Glutamatergic neuron (in vitro differentiated cells): ENCODE data around the gene RNF144A. TPM values are rescaled to one million over a fixed set of nuclear protein-coding genes. Genes with fewer than 3 reads are reported as not detected.

Experiments used
- DNase-seq: peaks from one replicate; pipeline ENCODE4 v3.0.0; 2022
- H3K27ac Mint-ChIP-seq: one replicate; pipeline ENCODE4 v1.8.0; 2020; ENCODE audit warnings: mild to moderate bottlenecking, mixed read lengths, inconsistent platforms; ENCODE audit not compliant: unreplicated experiment
- H3K27me3 Mint-ChIP-seq: one replicate; pipeline ENCODE4 v1.8.0; 2020; ENCODE audit warnings: mild to moderate bottlenecking, moderate library complexity, mixed read lengths, inconsistent platforms; ENCODE audit not compliant: unreplicated experiment
- H3K36me3 Mint-ChIP-seq: one replicate; pipeline ENCODE4 v1.8.0; 2020; ENCODE audit warnings: mild to moderate bottlenecking, mixed read lengths, inconsistent platforms; ENCODE audit not compliant: unreplicated experiment
- H3K4me1 Mint-ChIP-seq: one replicate; pipeline ENCODE4 v1.8.0; 2020; ENCODE audit warnings: mild to moderate bottlenecking, low read depth, mixed read lengths, inconsistent platforms; ENCODE audit not compliant: unreplicated experiment
- H3K4me3 Mint-ChIP-seq: one replicate; pipeline ENCODE4 v1.8.0; 2020; ENCODE audit warnings: mild to moderate bottlenecking, mixed read lengths, inconsistent platforms; ENCODE audit not compliant: unreplicated experiment
- H3K9me3 Mint-ChIP-seq: one replicate; pipeline ENCODE4 v1.8.0; 2020; ENCODE audit warnings: mild to moderate bottlenecking, moderate library complexity, mixed read lengths, inconsistent platforms; ENCODE audit not compliant: unreplicated experiment
- CTCF ChIP-seq: fragments of 200-600 bp; sonication (generic); IDR thresholded peaks from one replicate; pipeline ENCODE4 v1.5.0; 2021; ENCODE audit not compliant: partially characterized antibody, unreplicated experiment
- total RNA-seq: library from RNA; stranded (reverse); fragmentation: NEBNext Ultra II Directional; extraction: Animal tissue kit (Norgen Biotek cat#: 25700); gene quantifications from one replicate; pipeline ENCODE4 v1.2.1, GENCODE V29; 2021; ENCODE audit not compliant: unreplicated experiment

RNF144A gene
- total RNA-seq, 1 donor from 2014 or later, result 40.2 TPM

- peaks cover 48% of the 10 kb centered on the region for H3K4me1 Mint-ChIP-seq
- H3K9me3 Mint-ChIP-seq, result peaks cover 6% of the 10 kb centered on the region
- peaks cover 5% of the 10 kb centered on the region for H3K36me3 Mint-ChIP-seq
- no peak for DNase-seq
- H3K27me3 Mint-ChIP-seq, result no peaks in the 10 kb centered on the region
- no peak for TF ChIP-seq CTCF
- peak overlapping the region; percentile 73 for H3K27ac Mint-ChIP-seq
- H3K4me3 Mint-ChIP-seq, result peak overlapping the region; percentile 21
Observed at GRCh38 chr2:7007488-7007845, 90.3 kb downstream of the RNF144A start.

DNA sequence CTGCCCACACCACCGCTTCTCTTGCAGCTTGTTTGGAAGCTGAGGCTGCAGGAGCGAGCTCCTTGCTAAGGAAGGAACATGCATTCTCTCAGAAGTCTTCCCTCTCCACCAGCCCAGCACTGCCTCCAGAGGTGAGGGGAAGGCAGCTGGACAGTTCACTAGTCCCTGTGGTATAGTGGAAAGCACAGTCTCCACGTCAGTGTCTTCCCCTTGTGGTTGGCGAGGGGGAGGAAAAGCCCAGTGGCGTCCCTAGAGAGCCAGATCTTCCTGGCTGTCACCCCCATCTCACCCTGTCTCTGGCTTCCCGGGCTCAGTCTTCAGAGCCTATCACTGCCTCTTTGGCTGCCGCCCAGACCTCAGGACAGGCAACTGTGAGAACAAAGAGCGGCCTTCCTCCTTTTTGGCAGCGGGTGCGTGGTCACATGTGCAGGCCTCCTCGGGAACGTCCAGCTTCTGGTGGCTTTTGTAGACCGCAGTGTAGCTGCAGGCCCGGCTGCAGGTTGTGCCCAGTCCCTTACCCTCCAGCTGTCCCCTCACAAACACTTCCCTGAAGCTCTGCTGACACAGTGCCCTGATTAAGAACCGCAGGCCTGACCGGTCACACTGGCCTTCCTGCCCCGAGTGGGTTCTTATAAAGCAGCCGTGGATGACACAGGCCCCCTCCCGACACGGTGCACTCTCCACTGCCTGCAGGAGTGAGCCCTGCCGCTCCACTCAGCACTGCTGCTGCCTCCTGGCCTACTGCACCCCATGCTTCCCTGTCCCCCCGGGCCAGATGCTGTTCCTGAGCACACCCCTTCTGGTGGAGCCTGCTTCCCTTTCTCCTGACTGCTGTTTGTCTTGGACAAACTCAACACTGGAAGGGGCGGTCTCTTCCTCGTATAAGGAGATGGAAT is 90.9 kb downstream of the RNF144A start:
- no peak for DNase-seq
- Mint-ChIP-seq H3K4me3 (peak overlapping the region; percentile 55), H3K9me3 (peaks cover 6% of the 10 kb centered on the region), H3K4me1 (peaks cover 52% of the 10 kb centered on the region), H3K27ac (peak overlapping the region; percentile 73), H3K36me3 (peaks cover 5% of the 10 kb centered on the region), H3K27me3 (no peaks in the 10 kb centered on the region)
- TF ChIP-seq CTCF, result no peak

GRCh38 chr2:7009207-7009911 is 92.1 kb downstream of the RNF144A start:
- H3K27me3 Mint-ChIP-seq, result peaks cover 2% of the 10 kb centered on the region
- no peak overlapping the region for H3K27ac Mint-ChIP-seq
- H3K9me3 Mint-ChIP-seq, result peaks cover 6% of the 10 kb centered on the region
- peaks cover 62% of the 10 kb centered on the region for H3K4me1 Mint-ChIP-seq
- no peak overlapping the region for H3K4me3 Mint-ChIP-seq
- no peak for DNase-seq
- TF ChIP-seq CTCF, result no peak
- H3K36me3 Mint-ChIP-seq, result peaks cover 4% of the 10 kb centered on the region

DNA sequence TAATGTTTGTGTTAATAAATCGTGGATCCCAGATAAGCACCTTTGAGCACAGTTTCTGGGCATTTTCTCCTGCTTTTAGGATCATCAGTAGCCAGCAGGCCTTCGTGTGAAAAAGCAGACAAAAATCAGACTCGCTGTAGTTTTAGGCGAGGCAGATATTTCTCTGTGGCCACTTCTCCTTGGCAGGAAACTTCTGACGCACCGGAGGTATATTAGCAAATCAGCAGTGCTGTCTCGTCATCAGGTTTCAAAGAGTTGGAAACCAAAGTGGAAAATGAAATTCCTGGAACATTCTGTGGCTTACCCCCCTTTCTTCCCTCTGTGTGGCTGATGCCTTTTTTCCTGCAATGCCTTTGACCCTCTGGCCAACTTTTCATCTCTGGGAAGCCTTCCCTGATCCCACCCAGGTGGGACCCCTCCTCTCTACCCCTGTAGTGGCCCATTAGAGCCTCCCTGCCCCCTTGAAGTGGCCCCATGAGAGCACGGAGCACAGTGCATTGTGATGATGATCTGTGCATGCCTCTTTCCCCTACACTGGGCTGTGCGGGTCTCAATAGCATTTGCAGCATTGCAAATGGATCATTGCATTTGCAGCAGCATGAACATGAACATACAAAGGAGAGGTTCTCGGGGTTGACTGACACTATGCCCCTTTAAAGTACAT is 93.3 kb downstream of the RNF144A start:
- peak overlapping the region; percentile 31 for H3K4me3 Mint-ChIP-seq
- no peaks in the 10 kb centered on the region for H3K36me3 Mint-ChIP-seq
- peaks cover 14% of the 10 kb centered on the region for H3K9me3 Mint-ChIP-seq
- no peak overlapping the region for H3K27ac Mint-ChIP-seq
- peaks cover 74% of the 10 kb centered on the region for H3K4me1 Mint-ChIP-seq
- no peak for TF ChIP-seq CTCF
- peaks cover 7% of the 10 kb centered on the region for H3K27me3 Mint-ChIP-seq
- DNase-seq, result no peak
